Measurements from ENCODE around the gene CDCA7. TPM values are rescaled to one million over a fixed set of nuclear protein-coding genes. Genes with fewer than 3 reads are reported as not detected.
"Not testable (repeated sequence)": the region's sequence is repeated elsewhere in the genome, so short reads cannot be mapped to it uniquely, and the experiment has no call there.

Gene CDCA7
- 35.3 and 43.5 TPM in 2 replicates for total RNA-seq (2014; rRNA removed; shearing (Covaris generic); ENCODE audit: low replicate concordance)

GRCh38 chr2:173354582-173355131 lies at the start of gene CDCA7:
TSS of gene CDCA7 (plus strand) at chr2:173354872. CDS start at chr2:173354964, 92 bp downstream.
- peak within 1 kb of the TSS; percentile 74 for H3K27ac ChIP-seq (ENCODE audit: low read length)
- H3K9me3 ChIP-seq (ENCODE audit: low read length), result no peaks in the 10 kb centered on the region
- peak within 1 kb of the TSS; percentile 97 for H3K9ac ChIP-seq (ENCODE audit: low read length)
- peaks cover 49% of the 10 kb centered on the region for H3K79me2 ChIP-seq (ENCODE audit: low read length)
- peak within 1 kb of the TSS; percentile 84 for H3K4me3 ChIP-seq (ENCODE audit: low read length)
- H3K9me2 ChIP-seq (replicated peaks; ENCODE audit: insufficient read depth, low read length), result no peaks in the 10 kb centered on the region
- H4K20me1 ChIP-seq (ENCODE audit: insufficient read depth, low read depth, low read length), result peaks cover 20% of the 10 kb centered on the region
- DNase-seq, result peak; percentile 89
- H3K36me3 ChIP-seq (ENCODE audit: insufficient read depth, low read length), result peaks cover 24% of the 10 kb centered on the region
- no peaks in the 10 kb centered on the region for H3K27me3 ChIP-seq (ENCODE audit: low read length)
- peak within 1 kb of the TSS; percentile 69 for H2AFZ ChIP-seq (ENCODE audit: low read length)
- peak within 1 kb of the TSS; percentile 92 for H3K4me2 ChIP-seq (ENCODE audit: low read depth, low read length, poor library complexity, severe bottlenecking)
- H3K4me1 ChIP-seq (ENCODE audit: low read length), result peaks cover 41% of the 10 kb centered on the region

GRCh38 chr2:173305303-173305702 lies 49.4 kb upstream of the CDCA7 start:
- Histone ChIP-seq H3K9me2 (replicated peaks; ENCODE audit: insufficient read depth, low read length) (no peaks in the 10 kb centered on the region), H3K4me2 (ENCODE audit: low read depth, low read length, poor library complexity, severe bottlenecking) (no peak overlapping the region), H3K4me3 (ENCODE audit: low read length) (no peak overlapping the region), H3K27me3 (ENCODE audit: low read length) (no peaks in the 10 kb centered on the region), H4K20me1 (ENCODE audit: insufficient read depth, low read depth, low read length) (no peaks in the 10 kb centered on the region), H3K27ac (ENCODE audit: low read length) (no peak overlapping the region), H3K36me3 (ENCODE audit: insufficient read depth, low read length) (no peaks in the 10 kb centered on the region), H2AFZ (ENCODE audit: low read length) (no peak overlapping the region), H3K9ac (ENCODE audit: low read length) (no peak overlapping the region), H3K4me1 (ENCODE audit: low read length) (peaks cover 26% of the 10 kb centered on the region), H3K9me3 (ENCODE audit: low read length) (peaks cover 3% of the 10 kb centered on the region), H3K79me2 (ENCODE audit: low read length) (no peaks in the 10 kb centered on the region)
- no peak for DNase-seq

GRCh38 chr2:173307293-173307692 lies 47.4 kb upstream of the CDCA7 start:
- H3K9me2 ChIP-seq (replicated peaks; ENCODE audit: insufficient read depth, low read length), result no peaks in the 10 kb centered on the region
- H3K9me3 ChIP-seq (ENCODE audit: low read length), result no peaks in the 10 kb centered on the region
- H3K79me2 ChIP-seq (ENCODE audit: low read length), result no peaks in the 10 kb centered on the region
- no peaks in the 10 kb centered on the region for H4K20me1 ChIP-seq (ENCODE audit: insufficient read depth, low read depth, low read length)
- H3K36me3 ChIP-seq (ENCODE audit: insufficient read depth, low read length), result no peaks in the 10 kb centered on the region
- peak overlapping the region; percentile 11; the same call in 1 of the 2 replicates for H3K9ac ChIP-seq (ENCODE audit: low read length)
- no peaks in the 10 kb centered on the region for H3K27me3 ChIP-seq (ENCODE audit: low read length)
- H3K4me1 ChIP-seq (ENCODE audit: low read length), result peaks cover 26% of the 10 kb centered on the region
- peak overlapping the region; percentile 39 for H3K4me3 ChIP-seq (ENCODE audit: low read length)
- peak overlapping the region; percentile 56 for H3K4me2 ChIP-seq (ENCODE audit: low read depth, low read length, poor library complexity, severe bottlenecking)
- peak; percentile 71 for DNase-seq
- no peak overlapping the region for H3K27ac ChIP-seq (ENCODE audit: low read length)
- H2AFZ ChIP-seq (ENCODE audit: low read length), result peak overlapping the region; percentile 15; the same call in 1 of the 2 replicates

GRCh38 chr2:173309370-173309769 lies 45.3 kb upstream of the CDCA7 start:
- DNase-seq; H3K27ac ChIP-seq (ENCODE audit: low read length); H3K36me3 ChIP-seq (ENCODE audit: insufficient read depth, low read length); H3K27me3 ChIP-seq (ENCODE audit: low read length); H3K9ac ChIP-seq (ENCODE audit: low read length); H3K4me3 ChIP-seq (ENCODE audit: low read length); H3K4me2 ChIP-seq (ENCODE audit: low read depth, low read length, poor library complexity, severe bottlenecking); H2AFZ ChIP-seq (ENCODE audit: low read length); H3K79me2 ChIP-seq (ENCODE audit: low read length); H3K9me2 ChIP-seq (replicated peaks; ENCODE audit: insufficient read depth, low read length); H3K9me3 ChIP-seq (ENCODE audit: low read length); H4K20me1 ChIP-seq (ENCODE audit: insufficient read depth, low read depth, low read length): not testable (repeated sequence)
- H3K4me1 ChIP-seq (ENCODE audit: low read length), result peaks cover 26% of the 10 kb centered on the region

- no peaks in the 10 kb centered on the region for H4K20me1 ChIP-seq (ENCODE audit: insufficient read depth, low read depth, low read length)
- H3K4me3 ChIP-seq (ENCODE audit: low read length), result no peak overlapping the region
- H3K4me1 ChIP-seq (ENCODE audit: low read length), result peaks cover 12% of the 10 kb centered on the region
- no peak overlapping the region for H2AFZ ChIP-seq (ENCODE audit: low read length)
- H3K27ac ChIP-seq (ENCODE audit: low read length), result no peak overlapping the region
- H3K9ac ChIP-seq (ENCODE audit: low read length), result no peak overlapping the region
- no peak overlapping the region for H3K4me2 ChIP-seq (ENCODE audit: low read depth, low read length, poor library complexity, severe bottlenecking)
- H3K27me3 ChIP-seq (ENCODE audit: low read length), result no peaks in the 10 kb centered on the region
- H3K9me3 ChIP-seq (ENCODE audit: low read length), result no peaks in the 10 kb centered on the region
- no peak for DNase-seq
- no peaks in the 10 kb centered on the region for H3K9me2 ChIP-seq (replicated peaks; ENCODE audit: insufficient read depth, low read length)
- H3K79me2 ChIP-seq (ENCODE audit: low read length), result no peaks in the 10 kb centered on the region
- H3K36me3 ChIP-seq (ENCODE audit: insufficient read depth, low read length), result no peaks in the 10 kb centered on the region
These were observed 42.6 kb upstream of the CDCA7 start for GRCh38 chr2:173311844-173312606.

- peaks cover 4% of the 10 kb centered on the region for H3K9me3 ChIP-seq (ENCODE audit: low read length)
- no peak overlapping the region for H3K9ac ChIP-seq (ENCODE audit: low read length)
- peaks cover 6% of the 10 kb centered on the region; the same call in 1 of the 2 replicates for H3K4me1 ChIP-seq (ENCODE audit: low read length)
- H3K27ac ChIP-seq (ENCODE audit: low read length), result no peak overlapping the region
- H3K79me2 ChIP-seq (ENCODE audit: low read length), result no peaks in the 10 kb centered on the region
- DNase-seq, result no peak
- no peaks in the 10 kb centered on the region for H4K20me1 ChIP-seq (ENCODE audit: insufficient read depth, low read depth, low read length)
- H3K9me2 ChIP-seq (replicated peaks; ENCODE audit: insufficient read depth, low read length), result no peaks in the 10 kb centered on the region
- H2AFZ ChIP-seq (ENCODE audit: low read length), result no peak overlapping the region
- no peaks in the 10 kb centered on the region; the same call in 1 of the 2 replicates for H3K27me3 ChIP-seq (ENCODE audit: low read length)
- no peaks in the 10 kb centered on the region for H3K36me3 ChIP-seq (ENCODE audit: insufficient read depth, low read length)
- H3K4me2 ChIP-seq (ENCODE audit: low read depth, low read length, poor library complexity, severe bottlenecking), result no peak overlapping the region
- no peak overlapping the region for H3K4me3 ChIP-seq (ENCODE audit: low read length)
These were observed 31.3 kb upstream of the CDCA7 start for GRCh38 chr2:173323371-173323770.

GRCh38 chr2:173326806-173327205 lies 27.9 kb upstream of the CDCA7 start:
- Histone ChIP-seq H3K36me3 (ENCODE audit: insufficient read depth, low read length) (no peaks in the 10 kb centered on the region), H3K4me1 (ENCODE audit: low read length) (peaks cover 6% of the 10 kb centered on the region; the same call in 1 of the 2 replicates), H2AFZ (ENCODE audit: low read length) (no peak overlapping the region), H3K9me3 (ENCODE audit: low read length) (peaks cover 9% of the 10 kb centered on the region), H3K9ac (ENCODE audit: low read length) (no peak overlapping the region), H3K4me3 (ENCODE audit: low read length) (no peak overlapping the region), H3K27me3 (ENCODE audit: low read length) (no peaks in the 10 kb centered on the region; the same call in 1 of the 2 replicates), H3K9me2 (replicated peaks; ENCODE audit: insufficient read depth, low read length) (no peaks in the 10 kb centered on the region), H3K79me2 (ENCODE audit: low read length) (no peaks in the 10 kb centered on the region), H4K20me1 (ENCODE audit: insufficient read depth, low read depth, low read length) (no peaks in the 10 kb centered on the region), H3K27ac (ENCODE audit: low read length) (no peak overlapping the region), H3K4me2 (ENCODE audit: low read depth, low read length, poor library complexity, severe bottlenecking) (no peak overlapping the region)
- DNase-seq, result no peak

- H3K9me2 ChIP-seq (replicated peaks; ENCODE audit: insufficient read depth, low read length), result no peaks in the 10 kb centered on the region
- H3K27ac ChIP-seq (ENCODE audit: low read length), result no peak overlapping the region
- H4K20me1 ChIP-seq (ENCODE audit: insufficient read depth, low read depth, low read length), result no peaks in the 10 kb centered on the region
- no peaks in the 10 kb centered on the region for H3K36me3 ChIP-seq (ENCODE audit: insufficient read depth, low read length)
- H3K27me3 ChIP-seq (ENCODE audit: low read length), result no peaks in the 10 kb centered on the region; the same call in 1 of the 2 replicates
- no peak overlapping the region for H3K9ac ChIP-seq (ENCODE audit: low read length)
- peaks cover 6% of the 10 kb centered on the region; the same call in 1 of the 2 replicates for H3K4me1 ChIP-seq (ENCODE audit: low read length)
- peaks cover 9% of the 10 kb centered on the region for H3K9me3 ChIP-seq (ENCODE audit: low read length)
- H3K79me2 ChIP-seq (ENCODE audit: low read length), result no peaks in the 10 kb centered on the region
- no peak overlapping the region for H2AFZ ChIP-seq (ENCODE audit: low read length)
- no peak overlapping the region for H3K4me2 ChIP-seq (ENCODE audit: low read depth, low read length, poor library complexity, severe bottlenecking)
- no peak overlapping the region for H3K4me3 ChIP-seq (ENCODE audit: low read length)
- no peak for DNase-seq
These were observed 27.3 kb upstream of the CDCA7 start for GRCh38 chr2:173327421-173327820.

Data from Karpas-422 (cell line).